Epithelial cell of proximal tubule (primary cell): Measurements from ENCODE around the gene GPR153. TPM values are rescaled to one million over a fixed set of nuclear protein-coding genes. Genes with fewer than 3 reads are reported as not detected.

Experiments
- DNase-seq: peaks from one replicate; pipeline ENCODE4 v3.0.0-alpha.2; 2011; ENCODE audit warnings: low read depth
- H3K4me3 ChIP-seq: 2 replicates; pipeline ENCODE4 v1.5.1; 2011; ENCODE audit warnings: low read depth, mild to moderate bottlenecking, low read length
- total RNA-seq: library from RNA; depleted of rRNA; stranded (reverse); fragments of >200 nt; gene quantifications from 2 replicates; pipeline ENCODE4 v1.2.3, GENCODE V29; 2015
- TF ChIP-seq, protein P1 (sequence below): conservative IDR thresholded peaks from 2 replicates; pipeline ENCODE4 v1.5.1; 2012; ENCODE audit warnings: low read depth, mild to moderate bottlenecking, low read length

The GPR153 gene
- total RNA-seq, 1 donor from 2014 or later = 6.4 TPM

DNA sequence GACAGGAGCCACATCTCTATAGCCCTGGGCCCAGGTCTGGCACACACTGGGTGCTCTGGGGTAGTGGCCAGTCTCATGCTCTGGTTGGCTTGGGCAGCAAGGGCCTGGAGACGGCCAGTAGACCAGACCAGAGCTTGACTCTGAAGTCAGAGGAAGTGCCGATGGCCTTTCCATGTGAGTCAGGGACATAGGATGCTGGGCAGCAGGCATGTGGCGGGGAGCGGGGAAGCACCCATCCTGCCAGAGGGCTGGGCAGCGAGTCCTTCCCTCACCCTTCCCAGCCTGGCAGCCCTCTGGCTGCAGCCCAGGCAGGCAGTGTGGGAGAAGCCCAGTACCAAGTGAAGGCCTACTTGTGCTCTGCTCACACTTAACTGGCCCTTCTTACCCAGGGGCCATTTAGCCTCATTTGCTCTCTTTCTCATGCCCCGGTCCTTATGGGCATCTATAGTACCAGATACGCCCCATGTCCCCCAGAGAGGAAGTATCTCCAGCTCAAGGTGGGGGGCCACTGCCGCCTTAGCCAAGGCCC is 3.3 kb downstream of the GPR153 start:
- H3K4me3 ChIP-seq = no peak overlapping the region
- TF ChIP-seq, protein P1, sequence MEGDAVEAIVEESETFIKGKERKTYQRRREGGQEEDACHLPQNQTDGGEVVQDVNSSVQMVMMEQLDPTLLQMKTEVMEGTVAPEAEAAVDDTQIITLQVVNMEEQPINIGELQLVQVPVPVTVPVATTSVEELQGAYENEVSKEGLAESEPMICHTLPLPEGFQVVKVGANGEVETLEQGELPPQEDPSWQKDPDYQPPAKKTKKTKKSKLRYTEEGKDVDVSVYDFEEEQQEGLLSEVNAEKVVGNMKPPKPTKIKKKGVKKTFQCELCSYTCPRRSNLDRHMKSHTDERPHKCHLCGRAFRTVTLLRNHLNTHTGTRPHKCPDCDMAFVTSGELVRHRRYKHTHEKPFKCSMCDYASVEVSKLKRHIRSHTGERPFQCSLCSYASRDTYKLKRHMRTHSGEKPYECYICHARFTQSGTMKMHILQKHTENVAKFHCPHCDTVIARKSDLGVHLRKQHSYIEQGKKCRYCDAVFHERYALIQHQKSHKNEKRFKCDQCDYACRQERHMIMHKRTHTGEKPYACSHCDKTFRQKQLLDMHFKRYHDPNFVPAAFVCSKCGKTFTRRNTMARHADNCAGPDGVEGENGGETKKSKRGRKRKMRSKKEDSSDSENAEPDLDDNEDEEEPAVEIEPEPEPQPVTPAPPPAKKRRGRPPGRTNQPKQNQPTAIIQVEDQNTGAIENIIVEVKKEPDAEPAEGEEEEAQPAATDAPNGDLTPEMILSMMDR = no peak
- DNase-seq = no peak

DNA sequence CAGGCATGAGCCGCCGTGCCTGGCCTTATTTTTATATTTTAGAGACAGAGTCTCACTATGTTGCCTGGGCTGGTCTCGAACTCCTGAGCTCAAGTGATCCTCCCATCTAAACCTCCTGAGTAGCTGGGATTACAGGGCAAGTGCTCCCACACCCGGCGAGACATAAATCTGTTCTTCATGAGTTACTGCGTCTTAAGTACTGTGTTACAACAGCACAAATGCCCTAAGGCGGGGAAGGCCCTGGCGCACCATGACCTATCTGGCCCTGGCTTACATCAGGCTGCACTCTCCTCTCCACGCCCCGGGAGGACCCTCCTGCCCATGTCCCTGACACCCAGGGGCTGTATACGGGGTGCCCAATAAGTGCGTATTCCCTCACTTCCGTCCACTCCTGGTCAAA is 4.3 kb downstream of the GPR153 start:
- no peak overlapping the region for H3K4me3 ChIP-seq
- TF ChIP-seq, protein P1 = no peak
- no peak for DNase-seq

DNA sequence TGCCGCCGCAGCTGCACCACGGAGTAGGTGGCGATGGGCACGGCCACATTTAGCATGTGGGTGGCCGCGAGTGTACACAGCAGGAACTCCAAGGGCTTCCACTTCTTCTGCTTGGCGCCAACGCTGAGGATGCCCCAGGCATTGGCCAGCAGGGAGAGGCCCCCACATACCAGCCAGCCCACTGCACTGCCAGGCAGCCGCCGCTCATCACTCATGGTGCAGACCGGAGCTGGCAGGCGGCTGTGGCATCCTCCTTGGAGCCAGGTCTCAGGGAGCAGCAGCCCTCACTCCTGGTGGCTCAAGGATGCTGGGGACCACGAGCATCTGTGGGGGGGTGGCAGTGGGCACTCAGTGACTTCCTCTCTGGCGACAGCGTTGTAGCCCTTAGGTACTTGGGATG is 6.2 kb downstream of the GPR153 start:
- no peak for DNase-seq
- no peak overlapping the region for H3K4me3 ChIP-seq
- TF ChIP-seq, protein P1 = no peak

DNA sequence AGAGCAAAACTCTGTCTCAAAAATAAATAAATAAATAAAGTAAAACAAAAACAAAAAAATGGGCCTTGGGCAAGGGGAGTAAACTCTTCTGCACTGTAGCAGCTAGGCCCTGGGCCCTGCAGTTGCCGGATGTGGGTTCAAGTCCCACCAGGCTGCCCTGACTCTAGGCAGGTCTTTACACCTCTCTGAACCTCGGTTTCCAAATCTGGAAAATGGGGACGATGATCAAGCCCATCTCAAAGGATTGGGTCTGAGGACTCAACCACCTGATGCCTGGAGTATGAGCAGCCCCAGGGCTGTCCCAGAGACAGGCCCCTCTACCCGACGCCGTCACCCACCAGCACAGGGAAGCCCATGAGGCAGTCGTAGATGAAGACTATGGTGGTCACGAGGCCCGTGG is 7.5 kb downstream of the GPR153 start:
- DNase-seq = no peak
- TF ChIP-seq, protein P1 = no peak
- no peak overlapping the region for H3K4me3 ChIP-seq

DNA sequence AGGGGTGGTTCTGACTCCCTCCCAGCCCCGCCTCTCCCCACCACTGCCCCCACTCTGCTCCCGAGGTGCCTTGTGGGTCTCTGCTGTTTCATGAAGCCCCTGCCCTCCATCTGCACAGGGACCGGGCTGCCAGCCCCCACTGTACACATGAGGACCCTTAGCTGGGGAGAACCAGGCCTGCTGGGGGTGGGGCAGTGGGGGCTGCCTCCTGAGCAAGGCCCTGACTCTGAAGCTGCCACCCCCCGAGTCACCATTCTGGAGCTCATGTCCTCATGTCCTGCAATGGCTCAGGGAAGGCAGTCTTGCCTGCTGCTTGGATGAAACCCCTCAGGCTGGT is 8.6 kb downstream of the GPR153 start:
- no peak for DNase-seq
- no peak overlapping the region for H3K4me3 ChIP-seq
- TF ChIP-seq, protein P1 = no peak

DNA sequence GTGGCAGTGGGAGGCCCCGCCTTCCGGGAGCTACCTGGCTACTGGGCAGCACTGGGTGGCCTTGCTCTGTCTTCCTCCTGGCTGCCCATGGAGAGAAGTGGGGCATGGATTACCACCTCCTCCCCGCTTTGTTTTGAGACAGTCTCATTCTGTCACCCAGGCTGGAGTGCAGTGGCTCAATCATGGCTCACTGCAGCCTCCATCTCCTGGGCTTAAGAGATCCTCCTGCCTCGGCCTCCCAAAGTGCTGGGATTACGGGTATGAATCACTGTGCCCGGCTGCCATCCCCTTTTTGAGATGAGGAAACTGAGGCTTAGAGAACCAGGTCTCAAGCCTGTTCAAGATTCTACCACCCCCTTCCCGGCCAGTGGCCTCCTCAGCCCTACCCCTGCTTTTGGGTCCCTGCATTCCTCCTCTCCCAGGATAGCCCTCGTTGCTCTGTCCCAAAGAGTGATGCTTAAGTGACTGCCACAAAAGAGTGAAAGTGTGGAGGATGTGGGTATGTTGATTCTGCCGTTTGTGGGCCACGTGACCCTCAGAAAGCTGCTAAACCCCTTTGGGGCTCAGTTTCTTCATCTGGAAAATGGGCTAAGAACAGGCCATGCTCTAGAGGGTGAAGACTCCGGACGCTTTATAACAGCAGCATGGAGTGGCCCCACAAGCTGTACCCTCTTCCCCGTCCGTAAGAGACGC is 9.1 kb downstream of the GPR153 start:
- DNase-seq = no peak
- TF ChIP-seq, protein P1 = no peak
- no peak overlapping the region for H3K4me3 ChIP-seq

DNA sequence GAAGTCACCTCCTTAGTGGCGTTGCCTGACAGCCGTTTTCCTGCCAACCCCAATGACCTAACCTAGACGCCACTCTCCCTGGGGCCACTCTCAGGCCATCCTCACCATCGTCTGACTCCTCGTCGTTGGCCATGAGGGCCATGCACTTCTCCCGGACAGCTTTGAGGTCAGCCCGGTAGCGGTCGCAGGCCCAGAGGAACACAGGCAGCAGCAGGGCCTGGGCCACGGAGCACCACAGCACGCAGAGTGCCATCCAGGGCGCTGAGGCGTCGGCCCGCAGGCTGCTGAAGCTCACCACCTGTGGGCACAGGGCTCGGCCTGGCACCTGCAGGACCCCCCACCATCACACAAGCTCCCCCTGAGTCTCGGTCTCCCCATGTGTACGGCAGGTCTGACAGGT is 9.7 kb downstream of the GPR153 start:
- no peak for DNase-seq
- no peak overlapping the region for H3K4me3 ChIP-seq
- TF ChIP-seq, protein P1 = no peak
